ENCODE results near the gene SLC22A5.
"Not testable (repeated sequence)": the region's sequence is repeated elsewhere in the genome, so short reads cannot be mapped to it uniquely, and the experiment has no call there.

SLC22A5 gene

GRCh38 chr5:132411304-132412013, 41.9 kb downstream of the SLC22A5 start:
- peak overlapping the region; percentile 87 to 91 for H3K4me3 Mint-ChIP-seq
- ATAC-seq (peak; percentile 50), DNase-seq (peak in 1 of 2 donors; percentile 50)
- peaks cover 8 to 11% of the 10 kb centered on the region in 2 donors for H3K9me3 Mint-ChIP-seq
- peak overlapping the region; percentile 93 to 99 for H3K27ac Mint-ChIP-seq
- H3K4me1 Mint-ChIP-seq, result peaks cover 77% of the 10 kb centered on the region
- H3K27me3 Mint-ChIP-seq, result no peaks in the 10 kb centered on the region

GRCh38 chr5:132413567-132413966, 44.1 kb downstream of the SLC22A5 start:
- DNase-seq (no peak), ATAC-seq (no peak)
- Mint-ChIP-seq H3K9me3 (peaks cover 0 to 5% of the 10 kb centered on the region in 2 donors), H3K4me1 (peaks cover 78% of the 10 kb centered on the region), H3K27me3 (no peaks in the 10 kb centered on the region), H3K4me3 (peak overlapping the region; percentile 87 to 91), H3K27ac (peak overlapping the region in 1 of 2 donors; percentile 88)

- Mint-ChIP-seq H3K4me3 (peak overlapping the region; percentile 29 to 60), H3K27me3 (no peaks in the 10 kb centered on the region), H3K4me1 (peaks cover 81% of the 10 kb centered on the region), H3K9me3 (peaks cover 0 to 5% of the 10 kb centered on the region in 2 donors), H3K27ac (no peak overlapping the region)
- no peak for DNase-seq
- ATAC-seq, result no peak
These were observed 45.3 kb downstream of the SLC22A5 start for GRCh38 chr5:132414634-132415378.

GRCh38 chr5:132415516-132415915, 46.0 kb downstream of the SLC22A5 start:
- peaks cover 88% of the 10 kb centered on the region for H3K4me1 Mint-ChIP-seq
- not testable (repeated sequence) for H3K4me3 Mint-ChIP-seq, ATAC-seq, H3K27me3 Mint-ChIP-seq, H3K27ac Mint-ChIP-seq, H3K9me3 Mint-ChIP-seq, DNase-seq

- no peaks in the 10 kb centered on the region for H3K27me3 Mint-ChIP-seq
- H3K4me3 Mint-ChIP-seq, result no peak overlapping the region
- no peak for ATAC-seq
- DNase-seq, result no peak
- peaks cover 0 to 5% of the 10 kb centered on the region in 2 donors for H3K9me3 Mint-ChIP-seq
- no peak overlapping the region for H3K27ac Mint-ChIP-seq
- peaks cover 97% of the 10 kb centered on the region for H3K4me1 Mint-ChIP-seq
These were observed 46.9 kb downstream of the SLC22A5 start for GRCh38 chr5:132416306-132417009.

GRCh38 chr5:132417010-132417439, 47.5 kb downstream of the SLC22A5 start:
- ATAC-seq (no peak), DNase-seq (no peak)
- H3K27ac Mint-ChIP-seq, result no peak overlapping the region
- H3K4me3 Mint-ChIP-seq, result no peak overlapping the region
- H3K9me3 Mint-ChIP-seq, result peaks cover 0 to 5% of the 10 kb centered on the region in 2 donors
- H3K27me3 Mint-ChIP-seq, result no peaks in the 10 kb centered on the region
- H3K4me1 Mint-ChIP-seq, result peaks cover 97% of the 10 kb centered on the region

- Mint-ChIP-seq H3K4me3 (no peak overlapping the region), H3K27ac (no peak overlapping the region), H3K27me3 (no peaks in the 10 kb centered on the region), H3K4me1 (peaks cover 97% of the 10 kb centered on the region), H3K9me3 (peaks cover 0 to 5% of the 10 kb centered on the region in 2 donors)
- ATAC-seq (no peak), DNase-seq (no peak)
These were observed 48.0 kb downstream of the SLC22A5 start for GRCh38 chr5:132417461-132417860.

- H3K9me3 Mint-ChIP-seq, result peaks cover 0 to 5% of the 10 kb centered on the region in 2 donors
- no peaks in the 10 kb centered on the region for H3K27me3 Mint-ChIP-seq
- peak overlapping the region in 1 of 2 donors; percentile 4 for H3K27ac Mint-ChIP-seq
- H3K4me1 Mint-ChIP-seq, result peaks cover 98% of the 10 kb centered on the region
- no peak overlapping the region for H3K4me3 Mint-ChIP-seq
- ATAC-seq (no peak), DNase-seq (no peak)
These were observed 48.5 kb downstream of the SLC22A5 start for GRCh38 chr5:132417889-132418485.

- Mint-ChIP-seq H3K4me1 (peaks cover 98% of the 10 kb centered on the region), H3K4me3 (no peak overlapping the region), H3K27me3 (no peaks in the 10 kb centered on the region), H3K9me3 (peaks cover 0 to 2% of the 10 kb centered on the region in 2 donors), H3K27ac (peak overlapping the region in 1 of 2 donors; percentile 4)
- ATAC-seq, result no peak
- no peak for DNase-seq
These were observed 49.4 kb downstream of the SLC22A5 start for GRCh38 chr5:132418881-132419280.

- Mint-ChIP-seq H3K9me3 (no peaks in the 10 kb centered on the region), H3K27me3 (no peaks in the 10 kb centered on the region), H3K27ac (peak overlapping the region; percentile 63 to 89), H3K4me1 (peaks cover 98% of the 10 kb centered on the region), H3K4me3 (peak overlapping the region; percentile 51 to 73)
- peak; percentile 62 to 66 for DNase-seq
- ATAC-seq, result peak; percentile 75
These were observed 50.3 kb downstream of the SLC22A5 start for GRCh38 chr5:132419502-132420468.

GRCh38 chr5:132420706-132421272, 51.3 kb downstream of the SLC22A5 start:
- peak; percentile 14 for ATAC-seq
- no peaks in the 10 kb centered on the region for H3K9me3 Mint-ChIP-seq
- peak overlapping the region; percentile 51 to 73 for H3K4me3 Mint-ChIP-seq
- peak overlapping the region; percentile 63 to 80 for H3K27ac Mint-ChIP-seq
- peak in 1 of 2 donors; percentile 36 for DNase-seq
- no peaks in the 10 kb centered on the region for H3K27me3 Mint-ChIP-seq
- H3K4me1 Mint-ChIP-seq, result peaks cover 98% of the 10 kb centered on the region

- DNase-seq, result no peak
- Mint-ChIP-seq H3K27me3 (no peaks in the 10 kb centered on the region), H3K9me3 (no peaks in the 10 kb centered on the region), H3K4me1 (peaks cover 100% of the 10 kb centered on the region), H3K4me3 (peak overlapping the region; percentile 51 to 73), H3K27ac (peak overlapping the region in 1 of 2 donors; percentile 49)
- ATAC-seq, result no peak
These were observed 52.0 kb downstream of the SLC22A5 start for GRCh38 chr5:132421462-132421861.

- no peaks in the 10 kb centered on the region for H3K9me3 Mint-ChIP-seq
- no peak for DNase-seq
- H3K27ac Mint-ChIP-seq, result no peak overlapping the region
- no peak for ATAC-seq
- no peaks in the 10 kb centered on the region for H3K27me3 Mint-ChIP-seq
- H3K4me3 Mint-ChIP-seq, result no peak overlapping the region
- peaks cover 100% of the 10 kb centered on the region for H3K4me1 Mint-ChIP-seq
These were observed 53.4 kb downstream of the SLC22A5 start for GRCh38 chr5:132422720-132423437.

All from stimulated activated naive CD8-positive, alpha-beta T cell treated with anti-CD3 and anti-CD28 coated beads, Interleukin-15, amount 100 ng/mL, for 72 hours (primary cell).